ENCODE data around the gene CFAP77.

CFAP77 gene

DNA sequence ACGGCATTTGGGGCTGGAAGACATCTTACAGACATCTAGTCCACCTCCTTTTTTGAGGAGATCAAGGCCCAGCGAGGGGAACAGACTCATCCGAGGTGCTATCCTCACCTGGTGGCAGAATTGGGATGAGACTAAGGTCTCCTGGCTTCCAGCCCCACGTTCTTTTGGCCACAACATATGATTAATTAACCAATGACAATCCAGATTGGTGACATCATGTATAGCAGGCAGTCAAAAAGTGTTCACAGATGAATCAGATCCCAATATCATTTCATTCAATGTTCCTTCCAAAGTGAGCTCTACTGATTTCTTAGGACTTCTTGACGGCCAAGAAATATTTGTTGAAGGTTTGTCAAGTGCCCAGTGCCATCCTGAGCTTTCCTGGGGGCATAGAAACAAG lies 3.9 kb downstream of the CFAP77 start:
- TF ChIP-seq, protein P1, sequence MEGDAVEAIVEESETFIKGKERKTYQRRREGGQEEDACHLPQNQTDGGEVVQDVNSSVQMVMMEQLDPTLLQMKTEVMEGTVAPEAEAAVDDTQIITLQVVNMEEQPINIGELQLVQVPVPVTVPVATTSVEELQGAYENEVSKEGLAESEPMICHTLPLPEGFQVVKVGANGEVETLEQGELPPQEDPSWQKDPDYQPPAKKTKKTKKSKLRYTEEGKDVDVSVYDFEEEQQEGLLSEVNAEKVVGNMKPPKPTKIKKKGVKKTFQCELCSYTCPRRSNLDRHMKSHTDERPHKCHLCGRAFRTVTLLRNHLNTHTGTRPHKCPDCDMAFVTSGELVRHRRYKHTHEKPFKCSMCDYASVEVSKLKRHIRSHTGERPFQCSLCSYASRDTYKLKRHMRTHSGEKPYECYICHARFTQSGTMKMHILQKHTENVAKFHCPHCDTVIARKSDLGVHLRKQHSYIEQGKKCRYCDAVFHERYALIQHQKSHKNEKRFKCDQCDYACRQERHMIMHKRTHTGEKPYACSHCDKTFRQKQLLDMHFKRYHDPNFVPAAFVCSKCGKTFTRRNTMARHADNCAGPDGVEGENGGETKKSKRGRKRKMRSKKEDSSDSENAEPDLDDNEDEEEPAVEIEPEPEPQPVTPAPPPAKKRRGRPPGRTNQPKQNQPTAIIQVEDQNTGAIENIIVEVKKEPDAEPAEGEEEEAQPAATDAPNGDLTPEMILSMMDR (IDR thresholded peaks at IDR 0.05; ENCODE audit: insufficient read depth, low read length, missing control alignments), result no peak

GRCh38 chr9:132414731-132415130 lies 4.7 kb downstream of the CFAP77 start:
- TF ChIP-seq, protein P1 (IDR thresholded peaks at IDR 0.05; ENCODE audit: insufficient read depth, low read length, missing control alignments), result no peak
- H3K4me3 ChIP-seq (ENCODE audit: low read depth, low read length), result no peak overlapping the region
- POLR2A ChIA-PET, result no interaction called here
- no peak for DNase-seq (ENCODE audit: low read depth, low spot score)
- CTCF ChIA-PET, result interaction anchor here (0.6 to 4.1 kb wide), 4 partner anchors 66 to 385 kb away, joined by 3 to 37 read pairs (median 4); no protein-coding TSS in a partner anchor

More for the DNA sequence above, 3.9 kb downstream of the CFAP77 start:
- POLR2A ChIA-PET, result no interaction called here
- no peak overlapping the region for H3K4me3 ChIP-seq (ENCODE audit: low read depth, low read length)
- CTCF ChIA-PET, result interaction anchor here (0.6 to 4.1 kb wide), 7 partner anchors 8 to 487 kb away, joined by 3 to 37 read pairs (median 6); no protein-coding TSS in a partner anchor
- DNase-seq (ENCODE audit: low read depth, low spot score), result no peak

- no peak overlapping the region for H3K4me3 ChIP-seq (ENCODE audit: low read depth, low read length)
- no peak for DNase-seq (ENCODE audit: low read depth, low spot score)
- POLR2A ChIA-PET, result no interaction called here
Measured at GRCh38 chr9:132415181-132415580, 5.2 kb downstream of the CFAP77 start.

DNA sequence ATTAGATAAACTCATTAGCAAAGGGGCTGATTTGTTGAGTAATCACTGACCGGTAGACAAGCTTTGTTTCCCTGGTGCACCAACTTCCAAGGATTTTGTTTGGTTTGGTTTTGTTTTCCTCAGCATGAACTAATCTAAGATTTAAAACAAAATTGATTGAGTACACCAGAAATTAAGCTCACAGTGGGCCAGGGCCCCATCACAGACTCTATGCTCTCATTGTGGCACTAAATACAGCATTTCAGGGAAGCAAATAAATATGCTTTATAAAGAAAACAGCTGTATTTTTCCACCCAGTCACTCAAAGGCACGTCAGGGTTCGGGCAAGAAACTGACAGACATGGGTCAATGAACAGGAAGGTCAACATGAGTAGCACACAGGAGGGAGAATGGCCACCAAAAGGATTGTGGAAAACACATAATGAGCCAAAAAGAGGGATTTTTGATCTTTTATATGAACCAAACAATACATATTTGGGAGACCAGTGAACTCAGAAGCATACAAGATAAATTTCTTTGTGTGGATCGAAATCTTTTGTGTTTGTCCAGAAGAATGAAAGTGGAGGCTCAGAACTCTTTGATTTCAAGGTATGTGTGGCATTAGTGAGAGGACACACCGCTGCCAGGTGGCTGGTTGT lies 8.8 kb downstream of the CFAP77 start:
- no peak for DNase-seq (ENCODE audit: low read depth, low spot score)

More at GRCh38 chr9:132415181-132415580, 5.2 kb downstream of the CFAP77 start:
- TF ChIP-seq, protein P1 (IDR thresholded peaks at IDR 0.05; ENCODE audit: insufficient read depth, low read length, missing control alignments), result no peak
- CTCF ChIA-PET, result interaction anchor here (0.7 to 4.1 kb wide), 4 partner anchors 154 to 385 kb away, joined by 3 to 37 read pairs (median 4); no protein-coding TSS in a partner anchor

DNA sequence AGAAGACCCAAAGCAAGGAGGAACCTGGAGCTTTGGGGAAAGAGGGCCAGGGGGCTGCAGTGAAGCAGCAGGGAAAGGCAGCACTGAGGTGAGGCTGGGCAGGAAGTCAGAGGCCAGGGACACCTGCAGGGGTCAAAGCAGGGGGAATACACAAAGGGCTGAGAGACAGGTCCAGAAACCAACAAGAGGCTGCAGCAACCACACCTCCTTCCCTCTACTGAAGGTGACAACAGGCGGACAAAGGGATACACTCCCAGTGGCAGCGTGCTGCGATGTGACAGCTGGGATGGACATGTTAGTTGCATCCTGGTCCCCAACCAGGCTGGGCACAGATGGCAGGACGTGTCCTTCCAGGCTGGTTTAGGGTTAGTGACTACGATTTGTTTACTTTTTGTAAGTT lies 12.6 kb downstream of the CFAP77 start:
- POLR2A ChIA-PET, result no interaction called here
- CTCF ChIA-PET, result interaction anchor here (1.4 to 1.9 kb wide), 2 partner anchors 10 to 12 kb away, joined by 4 to 10 read pairs; partner anchors contain the start of gene CFAP77
- H3K4me3 ChIP-seq (ENCODE audit: low read depth, low read length), result no peak overlapping the region
- no peak for DNase-seq (ENCODE audit: low read depth, low spot score)
- TF ChIP-seq, protein P1 (IDR thresholded peaks at IDR 0.05; ENCODE audit: insufficient read depth, low read length, missing control alignments), result no peak

More for the DNA sequence above, 8.8 kb downstream of the CFAP77 start:
- TF ChIP-seq, protein P1 (IDR thresholded peaks at IDR 0.05; ENCODE audit: insufficient read depth, low read length, missing control alignments), result no peak
- POLR2A ChIA-PET, result no interaction called here
- no peak overlapping the region for H3K4me3 ChIP-seq (ENCODE audit: low read depth, low read length)
- CTCF ChIA-PET, result interaction anchor here (0.9 to 1.6 kb wide), 2 partner anchors 156 to 381 kb away, joined by 3 to 5 read pairs; no protein-coding TSS in a partner anchor

DNA sequence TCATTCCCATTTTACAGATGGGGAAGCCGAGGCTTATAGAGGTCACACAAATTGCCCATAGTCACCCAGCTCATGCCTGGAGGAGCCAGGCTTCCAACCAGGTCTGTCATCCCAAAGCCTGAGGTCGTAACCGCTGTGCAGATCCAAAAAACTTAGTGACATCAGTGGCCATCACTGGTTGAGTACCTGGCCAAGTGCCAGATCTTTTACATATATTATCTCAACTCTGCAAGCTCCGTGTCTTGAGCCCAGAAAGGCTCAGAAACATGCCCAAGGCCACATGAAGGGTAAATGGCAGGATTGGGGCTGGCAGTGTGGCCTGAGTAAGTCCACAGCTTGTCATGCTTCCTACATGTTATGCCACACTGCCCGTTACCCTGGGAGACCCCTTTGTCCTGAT lies 13.5 kb downstream of the CFAP77 start:
- H3K4me3 ChIP-seq (ENCODE audit: low read depth, low read length), result no peak overlapping the region
- TF ChIP-seq, protein P1 (IDR thresholded peaks at IDR 0.05; ENCODE audit: insufficient read depth, low read length, missing control alignments), result no peak
- POLR2A ChIA-PET, result interaction anchor here (0.6 kb wide), 1 partner anchor 171 kb away, joined by 3 read pairs; no protein-coding TSS in a partner anchor
- CTCF ChIA-PET, result interaction anchor here (1.1 to 1.4 kb wide), 2 partner anchors 11 to 13 kb away, joined by 3 to 4 read pairs; partner anchors contain the start of gene CFAP77
- no peak for DNase-seq (ENCODE audit: low read depth, low spot score)

All from AG04449 (cell line).